Measurements from ENCODE around the gene LDLRAD3.
A peak's percentile ranks its signal among the peaks of the same experiment; 100 is the strongest.

Gene LDLRAD3

DNA sequence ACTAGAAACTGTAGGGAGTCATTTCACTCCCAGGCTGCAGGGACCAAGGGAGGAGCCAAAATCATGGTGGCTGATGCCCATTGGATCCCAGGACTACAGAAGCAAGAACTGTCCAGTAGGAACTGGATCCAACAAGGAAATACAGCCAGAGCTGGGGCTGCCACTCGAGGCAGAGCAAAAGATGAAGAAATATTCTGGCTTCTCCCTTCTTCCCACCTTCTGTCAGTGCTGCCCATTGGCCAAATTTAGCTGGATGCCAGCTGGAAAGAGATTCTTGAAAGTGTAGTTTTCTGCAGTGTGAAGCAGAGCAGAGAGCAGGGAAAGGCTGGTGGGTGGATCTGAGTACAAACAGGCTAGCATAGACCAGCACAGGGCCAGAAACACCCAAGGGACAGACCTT, 299.8 kb downstream of the LDLRAD3 start:
- no peak for TF ChIP-seq CSDC2 (CRISPR knock-in tag; IDR thresholded peaks at IDR 0.05)
- no peak for TF ChIP-seq TCF4 (CRISPR knock-in tag; IDR thresholded peaks at IDR 0.05; ENCODE audit: borderline replicate concordance)
- no peak for TF ChIP-seq ARNTL (CRISPR knock-in tag; IDR thresholded peaks at IDR 0.05; ENCODE audit: borderline replicate concordance, low read depth)
- no peak for ATAC-seq

DNA sequence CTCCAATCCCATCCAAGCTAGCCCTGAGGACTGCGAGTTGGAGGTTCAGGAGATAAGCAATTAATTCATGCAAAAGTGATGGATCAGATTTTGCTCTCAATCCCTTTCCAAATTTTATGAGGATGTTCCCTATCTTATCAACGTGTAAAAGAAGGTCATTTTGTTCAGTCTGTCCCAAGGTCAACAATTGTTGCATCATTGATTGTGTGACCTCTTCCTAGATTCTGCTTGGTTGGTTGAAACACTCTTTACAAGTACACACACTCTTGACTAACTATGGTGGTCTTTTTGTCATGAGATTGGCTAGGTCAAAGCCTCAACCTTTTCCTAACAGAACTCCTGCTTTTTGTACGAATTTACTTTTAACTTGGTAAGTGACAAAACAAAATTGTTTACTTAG, 303.6 kb downstream of the LDLRAD3 start:
- ATAC-seq, result no peak
- TF ChIP-seq TOX (CRISPR knock-in tag; IDR thresholded peaks at IDR 0.05; ENCODE audit: borderline replicate concordance) (no peak), PPARA (CRISPR knock-in tag; IDR thresholded peaks at IDR 0.05; ENCODE audit: borderline replicate concordance) (no peak)
- TF ChIP-seq, protein P1, sequence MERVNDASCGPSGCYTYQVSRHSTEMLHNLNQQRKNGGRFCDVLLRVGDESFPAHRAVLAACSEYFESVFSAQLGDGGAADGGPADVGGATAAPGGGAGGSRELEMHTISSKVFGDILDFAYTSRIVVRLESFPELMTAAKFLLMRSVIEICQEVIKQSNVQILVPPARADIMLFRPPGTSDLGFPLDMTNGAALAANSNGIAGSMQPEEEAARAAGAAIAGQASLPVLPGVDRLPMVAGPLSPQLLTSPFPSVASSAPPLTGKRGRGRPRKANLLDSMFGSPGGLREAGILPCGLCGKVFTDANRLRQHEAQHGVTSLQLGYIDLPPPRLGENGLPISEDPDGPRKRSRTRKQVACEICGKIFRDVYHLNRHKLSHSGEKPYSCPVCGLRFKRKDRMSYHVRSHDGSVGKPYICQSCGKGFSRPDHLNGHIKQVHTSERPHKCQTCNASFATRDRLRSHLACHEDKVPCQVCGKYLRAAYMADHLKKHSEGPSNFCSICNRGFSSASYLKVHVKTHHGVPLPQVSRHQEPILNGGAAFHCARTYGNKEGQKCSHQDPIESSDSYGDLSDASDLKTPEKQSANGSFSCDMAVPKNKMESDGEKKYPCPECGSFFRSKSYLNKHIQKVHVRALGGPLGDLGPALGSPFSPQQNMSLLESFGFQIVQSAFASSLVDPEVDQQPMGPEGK (CRISPR knock-in tag; IDR thresholded peaks at IDR 0.05; ENCODE audit: borderline replicate concordance), result no peak

GRCh38 chr11:36248436-36248835, 304.6 kb downstream of the LDLRAD3 start:
- no peak for ATAC-seq
- no peak for TF ChIP-seq ZC3H10 (CRISPR knock-in tag; IDR thresholded peaks at IDR 0.05)
- no peak for TF ChIP-seq RARB (CRISPR knock-in tag; IDR thresholded peaks at IDR 0.05)
- no peak for TF ChIP-seq POU6F1 (CRISPR knock-in tag; IDR thresholded peaks at IDR 0.05; ENCODE audit: borderline replicate concordance, low read depth)
- TF ChIP-seq CSDC2 (CRISPR knock-in tag; IDR thresholded peaks at IDR 0.05), result no peak
- no peak for TF ChIP-seq ARNTL (CRISPR knock-in tag; IDR thresholded peaks at IDR 0.05; ENCODE audit: borderline replicate concordance, low read depth)
- TF ChIP-seq, protein P2, sequence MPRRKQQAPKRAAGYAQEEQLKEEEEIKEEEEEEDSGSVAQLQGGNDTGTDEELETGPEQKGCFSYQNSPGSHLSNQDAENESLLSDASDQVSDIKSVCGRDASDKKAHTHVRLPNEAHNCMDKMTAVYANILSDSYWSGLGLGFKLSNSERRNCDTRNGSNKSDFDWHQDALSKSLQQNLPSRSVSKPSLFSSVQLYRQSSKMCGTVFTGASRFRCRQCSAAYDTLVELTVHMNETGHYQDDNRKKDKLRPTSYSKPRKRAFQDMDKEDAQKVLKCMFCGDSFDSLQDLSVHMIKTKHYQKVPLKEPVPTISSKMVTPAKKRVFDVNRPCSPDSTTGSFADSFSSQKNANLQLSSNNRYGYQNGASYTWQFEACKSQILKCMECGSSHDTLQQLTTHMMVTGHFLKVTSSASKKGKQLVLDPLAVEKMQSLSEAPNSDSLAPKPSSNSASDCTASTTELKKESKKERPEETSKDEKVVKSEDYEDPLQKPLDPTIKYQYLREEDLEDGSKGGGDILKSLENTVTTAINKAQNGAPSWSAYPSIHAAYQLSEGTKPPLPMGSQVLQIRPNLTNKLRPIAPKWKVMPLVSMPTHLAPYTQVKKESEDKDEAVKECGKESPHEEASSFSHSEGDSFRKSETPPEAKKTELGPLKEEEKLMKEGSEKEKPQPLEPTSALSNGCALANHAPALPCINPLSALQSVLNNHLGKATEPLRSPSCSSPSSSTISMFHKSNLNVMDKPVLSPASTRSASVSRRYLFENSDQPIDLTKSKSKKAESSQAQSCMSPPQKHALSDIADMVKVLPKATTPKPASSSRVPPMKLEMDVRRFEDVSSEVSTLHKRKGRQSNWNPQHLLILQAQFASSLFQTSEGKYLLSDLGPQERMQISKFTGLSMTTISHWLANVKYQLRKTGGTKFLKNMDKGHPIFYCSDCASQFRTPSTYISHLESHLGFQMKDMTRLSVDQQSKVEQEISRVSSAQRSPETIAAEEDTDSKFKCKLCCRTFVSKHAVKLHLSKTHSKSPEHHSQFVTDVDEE (CRISPR knock-in tag; IDR thresholded peaks at IDR 0.05), result no peak
- TF ChIP-seq TOX (CRISPR knock-in tag; IDR thresholded peaks at IDR 0.05; ENCODE audit: borderline replicate concordance), result no peak
- TF ChIP-seq SNAI2 (CRISPR knock-in tag; IDR thresholded peaks at IDR 0.05), result no peak
- TF ChIP-seq CSRNP3 (CRISPR knock-in tag; IDR thresholded peaks at IDR 0.05), result no peak
- no peak for TF ChIP-seq ZNF8 (CRISPR knock-in tag; IDR thresholded peaks at IDR 0.05)

- ATAC-seq, result peak; percentile 56
- no peak for TF ChIP-seq ZC3H10 (CRISPR knock-in tag; IDR thresholded peaks at IDR 0.05)
- TF ChIP-seq ZNF70 (CRISPR knock-in tag; IDR thresholded peaks at IDR 0.05), result no peak
These were observed 305.4 kb downstream of the LDLRAD3 start for GRCh38 chr11:36249246-36249645.

DNA sequence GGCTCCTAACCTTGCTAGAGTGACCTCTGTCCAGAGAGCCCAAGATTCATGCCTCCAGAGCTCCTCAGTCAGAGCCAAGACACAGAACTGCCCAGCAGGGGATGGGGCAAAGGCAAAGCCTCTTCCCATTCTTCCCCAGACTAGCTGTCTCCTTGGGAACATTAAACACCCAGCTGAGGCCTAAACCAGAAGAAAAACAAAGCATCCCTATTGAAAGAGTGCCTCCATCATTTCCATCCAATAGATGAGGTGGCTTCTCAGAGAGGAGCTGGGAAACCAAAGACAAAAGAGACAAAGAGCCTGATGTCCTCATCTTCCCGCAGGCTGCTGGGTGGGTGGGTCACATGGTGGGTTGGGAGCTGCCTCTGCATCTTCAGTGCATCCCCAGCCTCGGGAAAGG, 308.0 kb downstream of the LDLRAD3 start:
- no peak for TF ChIP-seq OSR1 (CRISPR knock-in tag; IDR thresholded peaks at IDR 0.05)
- TF ChIP-seq BACH2 (CRISPR knock-in tag; IDR thresholded peaks at IDR 0.05; ENCODE audit: borderline replicate concordance), result no peak
- no peak for TF ChIP-seq PPARA (CRISPR knock-in tag; IDR thresholded peaks at IDR 0.05; ENCODE audit: borderline replicate concordance)
- TF ChIP-seq SNAI2 (CRISPR knock-in tag; IDR thresholded peaks at IDR 0.05), result no peak
- no peak for TF ChIP-seq TOX (CRISPR knock-in tag; IDR thresholded peaks at IDR 0.05; ENCODE audit: borderline replicate concordance)
- no peak for TF ChIP-seq ZC3H10 (CRISPR knock-in tag; IDR thresholded peaks at IDR 0.05)
- TF ChIP-seq TCF4 (CRISPR knock-in tag; IDR thresholded peaks at IDR 0.05; ENCODE audit: borderline replicate concordance), result no peak
- TF ChIP-seq ESRRG (CRISPR knock-in tag; IDR thresholded peaks at IDR 0.05), result no peak
- TF ChIP-seq ZNF70 (CRISPR knock-in tag; IDR thresholded peaks at IDR 0.05), result no peak
- no peak for TF ChIP-seq ZFP3 (CRISPR knock-in tag; IDR thresholded peaks at IDR 0.05)
- TF ChIP-seq RARB (CRISPR knock-in tag; IDR thresholded peaks at IDR 0.05), result no peak
- no peak for TF ChIP-seq CSDC2 (CRISPR knock-in tag; IDR thresholded peaks at IDR 0.05)
- TF ChIP-seq GLIS3 (CRISPR knock-in tag; IDR thresholded peaks at IDR 0.05), result no peak
- TF ChIP-seq, protein P1 (CRISPR knock-in tag; IDR thresholded peaks at IDR 0.05; ENCODE audit: borderline replicate concordance), result no peak
- TF ChIP-seq ZFP30 (CRISPR knock-in tag; IDR thresholded peaks at IDR 0.05), result no peak
- TF ChIP-seq CSRNP3 (CRISPR knock-in tag; IDR thresholded peaks at IDR 0.05), result no peak
- ATAC-seq, result no peak

All from SK-N-SH treated with all-trans-retinoic acid at 6 μM for 48 hours (cell line).